Testis (tissue), 3 donors: ENCODE measurements around the gene TMEM129. TPM values are rescaled to one million over a fixed set of nuclear protein-coding genes. Genes with fewer than 3 reads are reported as not detected.
A peak's percentile ranks its signal among the peaks of the same experiment; 100 is the strongest.

Experiments used
- DNase-seq: peaks from one replicate; pipeline ENCODE4 v3.0.0-alpha.2; 2019
- H3K27ac ChIP-seq, 2 donors: fragments of 200-600 bp; sonication (generic); one replicate each; pipeline ENCODE4 v1.5.1; 2019
- H3K27me3 ChIP-seq: fragments of 200-600 bp; sonication (generic); one replicate; pipeline ENCODE4 v1.5.1; 2019
- H3K36me3 ChIP-seq: fragments of 200-600 bp; sonication (generic); one replicate; pipeline ENCODE4 v1.5.1; 2017; ENCODE audit warnings: low read depth; ENCODE audit errors: missing control alignments
- H3K4me1 ChIP-seq: fragments of 200-600 bp; sonication (generic); one replicate; pipeline ENCODE4 v1.5.1; 2019
- H3K4me3 ChIP-seq, 2 donors: fragments of 200-600 bp; sonication (generic); one replicate each; pipeline ENCODE4 v1.5.1; 2017 to 2019
- H3K9me3 ChIP-seq: fragments of 200-600 bp; sonication (generic); one replicate; pipeline ENCODE4 v1.5.1; 2017
- CTCF ChIP-seq, 3 experiments: fragments of 450-650 bp in 2 of 3; fragments of 200-600 bp in 1 of 3; sonication (generic) in 1 of 3; IDR thresholded peaks; one replicate each; pipeline ENCODE4 v1.5.1; 2016 to 2019; ENCODE audit warnings: antibody characterized with exemption in 3 of 3, mild to moderate bottlenecking in 2 of 3, moderate library complexity in 1 of 3
- POLR2A ChIP-seq: fragments of 450-650 bp; IDR thresholded peaks from one replicate; pipeline ENCODE4 v1.6.1; 2017; ENCODE audit warnings: antibody characterized with exemption, mild to moderate bottlenecking, moderate library complexity
- WGBS, 2 donors: methylation state at CpG; one replicate each; pipeline ENCODE4 v1.1.5; 2018; 5-methylcytosine and 5-hydroxymethylcytosine counted together
- intact Hi-C: fragments of 100-400 bp; cut with DNase I; formaldehyde crosslinking; loops from one replicate; pipeline ENCODE4 v1.15.1; 2023; ENCODE audit warnings: low total_unique reads
- polyA plus RNA-seq: library from polyadenylated mRNA; stranded (reverse); fragments of 350-450 nt; fragmentation: Illumina TruSeq; extraction: RNeasy Lipid Tissue Mini Kit (QIAGEN cat#74804); gene quantifications from one replicate; pipeline ENCODE4 v1.2.3, GENCODE V29; 2014; ENCODE audit warnings: low read depth, low replicate concordance; ENCODE audit not compliant: insufficient read depth
- total RNA-seq, 2 donors: library from RNA; depleted of rRNA; stranded (reverse); fragments of >200 nt; gene quantifications; one replicate each; pipeline ENCODE4 v1.2.3, GENCODE V29; 2016

The TMEM129 gene
- total and polyA plus RNA-seq, 3 donors from 2014 or later, result 34.0 to 76.4 (median 76.1) TPM

DNA sequence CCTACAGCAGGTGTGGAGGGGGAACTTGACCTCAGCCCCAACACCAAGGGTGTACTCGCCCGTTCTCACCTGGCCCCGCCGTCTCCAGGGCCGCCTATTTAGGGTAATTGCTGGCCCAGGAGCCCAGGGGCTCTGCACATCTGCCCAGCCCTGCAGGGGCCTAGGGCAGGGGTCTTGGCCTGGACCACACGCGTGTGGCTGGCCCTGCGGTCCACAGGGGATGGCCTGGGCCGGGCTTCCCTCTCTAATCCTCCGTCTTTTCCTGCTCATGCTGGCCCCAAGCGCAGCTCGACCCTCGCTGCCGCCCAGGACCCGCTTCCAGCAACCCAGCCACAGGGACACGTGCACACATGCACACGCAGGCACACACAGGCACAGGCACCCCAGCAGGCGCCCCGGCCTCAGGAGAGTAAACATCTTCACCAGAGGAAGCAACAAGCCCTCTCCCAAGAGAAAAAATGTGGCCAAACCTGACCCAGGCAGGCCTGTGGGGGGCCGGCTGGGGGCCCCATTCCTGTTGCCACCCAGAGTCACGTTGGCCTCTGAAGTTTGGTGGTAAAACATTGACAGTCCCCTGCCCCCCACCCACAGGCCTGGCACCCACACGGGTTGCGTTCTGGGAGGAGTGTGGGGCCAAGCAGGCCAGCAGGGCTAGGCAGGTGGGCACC is 47.4 kb upstream of the TMEM129 start:
- no peak for DNase-seq
- intact Hi-C loops, result no loop called here
- Histone ChIP-seq H3K27ac (no peak overlapping the region), H3K27me3 (no peaks in the 10 kb centered on the region), H3K36me3 (no peaks in the 10 kb centered on the region), H3K4me1 (peaks cover 9% of the 10 kb centered on the region), H3K4me3 (no peak overlapping the region), H3K9me3 (no peaks in the 10 kb centered on the region)
- 72 to 77% methylated on average over 5 to 23 of the region's 23 CpGs for WGBS, 2 donors
- TF ChIP-seq POLR2A (no peak), CTCF (IDR thresholded peaks at IDR 0.05) (no peak)

DNA sequence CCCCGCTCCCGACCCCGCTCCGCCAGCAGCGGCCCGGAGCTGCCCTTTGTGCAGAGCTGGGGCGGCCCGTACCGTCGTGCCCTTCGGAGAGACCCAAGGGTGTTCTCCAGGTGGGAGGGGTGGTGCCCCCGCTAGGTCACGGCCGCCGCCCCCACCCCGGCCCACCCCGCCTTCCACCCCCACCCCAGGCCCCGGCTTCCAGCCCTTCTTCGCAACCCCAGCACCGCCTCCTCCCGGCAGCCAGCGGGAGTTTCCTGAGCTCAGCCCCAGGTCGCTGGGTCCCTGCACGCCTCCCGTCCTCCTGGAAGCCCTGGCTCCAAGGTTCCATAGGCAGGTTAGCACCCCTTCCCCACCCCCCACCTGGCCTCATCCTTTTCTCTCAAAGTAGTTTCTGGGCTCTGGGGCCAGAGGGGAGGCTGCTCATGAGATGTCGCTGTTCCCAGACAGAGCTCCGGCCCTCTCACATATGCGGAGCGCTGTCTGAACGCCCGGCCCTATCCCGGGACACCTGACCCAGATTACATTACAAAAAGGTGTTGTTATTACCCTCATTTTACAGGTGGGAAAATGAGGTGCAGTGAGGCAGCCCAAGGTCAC is 46.7 kb upstream of the TMEM129 start:
- WGBS, 2 donors, result 21 to 54% methylated on average over 6 to 16 of the region's 32 CpGs
- Histone ChIP-seq H3K36me3 (no peaks in the 10 kb centered on the region), H3K27ac (no peak overlapping the region), H3K4me1 (peaks cover 10% of the 10 kb centered on the region), H3K4me3 (peak overlapping the region in 1 of 2 donors; percentile 41), H3K27me3 (no peaks in the 10 kb centered on the region), H3K9me3 (no peaks in the 10 kb centered on the region)
- TF ChIP-seq CTCF (IDR thresholded peaks at IDR 0.05) (no peak), POLR2A (no peak)
- intact Hi-C loops, result no loop called here
- DNase-seq, result peak; percentile 30

DNA sequence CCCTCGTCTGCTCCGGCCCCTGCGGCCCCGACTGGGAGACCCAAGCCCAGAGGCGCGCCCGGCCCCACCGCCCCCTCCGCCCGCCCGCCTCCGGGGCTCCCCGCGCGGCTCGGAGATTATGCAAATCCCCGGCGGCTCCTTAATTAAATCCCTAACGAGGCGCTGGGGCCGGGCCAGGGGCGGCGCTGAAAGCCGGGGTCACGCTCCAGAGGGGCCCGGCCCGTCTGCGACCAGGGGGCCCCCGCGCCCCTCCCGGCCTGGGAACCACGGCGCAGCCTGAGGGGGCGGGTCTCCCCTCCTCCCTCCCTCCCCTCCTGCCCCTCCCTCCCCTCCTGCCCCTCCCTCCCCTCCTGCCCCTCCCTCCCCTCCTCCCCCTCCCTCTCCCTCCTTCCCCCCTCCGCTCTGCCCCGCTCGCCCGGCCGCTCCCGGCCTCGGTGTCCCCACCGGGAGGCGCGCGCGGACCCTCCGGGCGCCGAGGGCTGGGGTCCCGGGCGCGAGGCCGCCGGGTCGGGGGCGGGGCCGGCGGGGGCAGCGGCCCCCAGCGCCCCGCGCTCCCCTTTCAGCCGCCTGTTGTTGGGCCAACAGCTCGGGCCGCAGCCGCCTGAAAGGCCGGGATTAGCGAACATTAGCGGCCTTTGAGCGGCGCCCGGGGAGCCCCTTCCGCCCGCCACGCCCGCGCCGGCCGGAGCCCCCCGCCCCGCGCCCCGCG is 46.1 kb upstream of the TMEM129 start:
- WGBS, 2 donors, result 1% methylated on average over 65 of the region's 84 CpGs; no CpG with 5 or more reads in 1 of the 2 donors
- Histone ChIP-seq H3K27me3 (no peaks in the 10 kb centered on the region), H3K9me3 (no peaks in the 10 kb centered on the region), H3K4me1 (peaks cover 10% of the 10 kb centered on the region), H3K36me3 (no peaks in the 10 kb centered on the region), H3K4me3 (peak overlapping the region; percentile 41 to 47), H3K27ac (no peak overlapping the region)
- intact Hi-C loops, result no loop called here
- DNase-seq, result no peak
- no peak for TF ChIP-seq CTCF (IDR thresholded peaks at IDR 0.05)
- no peak for TF ChIP-seq POLR2A

DNA sequence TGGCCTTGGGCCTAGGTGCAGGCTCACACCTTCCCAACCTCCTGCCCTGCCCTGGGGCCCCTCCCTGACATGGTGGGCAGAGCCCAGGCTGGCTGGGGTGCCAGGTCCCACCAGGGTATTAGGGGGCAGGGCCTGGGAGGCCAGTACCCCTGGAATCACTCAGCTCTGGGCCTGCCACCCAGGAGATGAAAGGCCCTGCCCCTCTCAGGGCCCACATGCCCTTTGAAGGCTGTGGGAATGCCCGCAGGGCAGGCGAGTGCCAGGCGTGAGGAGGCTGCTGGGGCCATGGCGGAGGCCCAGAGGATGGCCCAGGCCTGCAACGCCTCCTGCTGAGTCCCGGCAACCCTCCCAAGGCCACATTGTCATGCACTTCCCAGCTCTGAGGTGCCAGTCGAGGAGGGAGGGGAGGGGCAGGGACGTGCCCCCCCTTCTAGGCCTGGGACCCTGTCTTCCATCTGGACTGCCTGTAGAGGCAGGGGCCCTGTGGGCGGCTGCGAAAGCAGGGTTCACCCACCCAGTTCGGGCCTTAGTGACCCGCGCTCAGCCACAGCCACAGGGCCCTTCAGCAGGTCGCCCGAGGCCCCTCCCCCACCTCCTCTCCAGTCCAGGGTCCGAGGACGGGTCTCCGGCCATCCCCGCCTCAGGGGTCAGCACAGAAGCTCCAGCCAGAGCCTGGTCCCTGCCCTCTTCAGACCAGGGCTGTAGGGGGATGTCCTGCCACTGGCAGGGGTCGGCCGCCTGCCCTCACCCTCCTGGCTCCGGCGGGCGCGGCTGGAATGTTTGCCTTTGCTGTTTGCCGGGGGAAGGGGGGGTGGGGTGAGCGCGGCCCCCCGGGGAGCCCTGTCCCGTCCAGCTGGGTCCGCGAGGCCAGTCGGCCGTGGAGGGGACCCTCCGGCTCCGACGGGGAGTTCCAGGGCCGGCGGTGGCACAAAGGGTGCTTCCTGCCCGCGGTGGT is 45.3 kb upstream of the TMEM129 start:
- TF ChIP-seq POLR2A, result no peak
- no peak for TF ChIP-seq CTCF (IDR thresholded peaks at IDR 0.05)
- no peaks in the 10 kb centered on the region for H3K9me3 ChIP-seq
- peak overlapping the region; percentile 41 to 47 for H3K4me3 ChIP-seq
- H3K27ac ChIP-seq, result no peak overlapping the region
- intact Hi-C loops, result no loop called here
- no peaks in the 10 kb centered on the region for H3K27me3 ChIP-seq
- peaks cover 10% of the 10 kb centered on the region for H3K4me1 ChIP-seq
- WGBS, 2 donors, result 40 to 60% methylated on average over 3 to 37 of the region's 41 CpGs
- DNase-seq, result peak; percentile 45
- no peaks in the 10 kb centered on the region for H3K36me3 ChIP-seq
